Fibroblast of pulmonary artery (primary cell): Measurements from ENCODE around the gene EEF2K.

ENCODE experiments used
- DNase-seq: peaks from one replicate; pipeline ENCODE4 v3.0.0-alpha.2; 2010; ENCODE audit warnings: low read depth
- H3K4me3 ChIP-seq: replicated peaks from 2 replicates; pipeline ENCODE4 v1.5.1; 2011; ENCODE audit warnings: low read depth, mild to moderate bottlenecking, control low read depth, low read length, moderate library complexity
- TF ChIP-seq, protein P1 (sequence below): IDR thresholded peaks from 2 replicates; pipeline ENCODE4 v1.5.1; 2011; ENCODE audit warnings: mild to moderate bottlenecking, control low read depth, low read length, inconsistent platforms; ENCODE audit errors: missing control alignments

EEF2K gene

GRCh38 chr16:22316411-22316811, 110.3 kb downstream of the EEF2K start:
- no peak for DNase-seq
- H3K4me3 ChIP-seq: no peak overlapping the region
- TF ChIP-seq, protein P1, sequence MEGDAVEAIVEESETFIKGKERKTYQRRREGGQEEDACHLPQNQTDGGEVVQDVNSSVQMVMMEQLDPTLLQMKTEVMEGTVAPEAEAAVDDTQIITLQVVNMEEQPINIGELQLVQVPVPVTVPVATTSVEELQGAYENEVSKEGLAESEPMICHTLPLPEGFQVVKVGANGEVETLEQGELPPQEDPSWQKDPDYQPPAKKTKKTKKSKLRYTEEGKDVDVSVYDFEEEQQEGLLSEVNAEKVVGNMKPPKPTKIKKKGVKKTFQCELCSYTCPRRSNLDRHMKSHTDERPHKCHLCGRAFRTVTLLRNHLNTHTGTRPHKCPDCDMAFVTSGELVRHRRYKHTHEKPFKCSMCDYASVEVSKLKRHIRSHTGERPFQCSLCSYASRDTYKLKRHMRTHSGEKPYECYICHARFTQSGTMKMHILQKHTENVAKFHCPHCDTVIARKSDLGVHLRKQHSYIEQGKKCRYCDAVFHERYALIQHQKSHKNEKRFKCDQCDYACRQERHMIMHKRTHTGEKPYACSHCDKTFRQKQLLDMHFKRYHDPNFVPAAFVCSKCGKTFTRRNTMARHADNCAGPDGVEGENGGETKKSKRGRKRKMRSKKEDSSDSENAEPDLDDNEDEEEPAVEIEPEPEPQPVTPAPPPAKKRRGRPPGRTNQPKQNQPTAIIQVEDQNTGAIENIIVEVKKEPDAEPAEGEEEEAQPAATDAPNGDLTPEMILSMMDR: no peak

GRCh38 chr16:22317001-22317530, 111.0 kb downstream of the EEF2K start:
- no peak for DNase-seq
- no peak overlapping the region for H3K4me3 ChIP-seq
- TF ChIP-seq, protein P1: no peak

- no peak for DNase-seq
- TF ChIP-seq, protein P1: no peak
- H3K4me3 ChIP-seq: no peak overlapping the region
These were observed 111.5 kb downstream of the EEF2K start for GRCh38 chr16:22317625-22318024.

DNA sequence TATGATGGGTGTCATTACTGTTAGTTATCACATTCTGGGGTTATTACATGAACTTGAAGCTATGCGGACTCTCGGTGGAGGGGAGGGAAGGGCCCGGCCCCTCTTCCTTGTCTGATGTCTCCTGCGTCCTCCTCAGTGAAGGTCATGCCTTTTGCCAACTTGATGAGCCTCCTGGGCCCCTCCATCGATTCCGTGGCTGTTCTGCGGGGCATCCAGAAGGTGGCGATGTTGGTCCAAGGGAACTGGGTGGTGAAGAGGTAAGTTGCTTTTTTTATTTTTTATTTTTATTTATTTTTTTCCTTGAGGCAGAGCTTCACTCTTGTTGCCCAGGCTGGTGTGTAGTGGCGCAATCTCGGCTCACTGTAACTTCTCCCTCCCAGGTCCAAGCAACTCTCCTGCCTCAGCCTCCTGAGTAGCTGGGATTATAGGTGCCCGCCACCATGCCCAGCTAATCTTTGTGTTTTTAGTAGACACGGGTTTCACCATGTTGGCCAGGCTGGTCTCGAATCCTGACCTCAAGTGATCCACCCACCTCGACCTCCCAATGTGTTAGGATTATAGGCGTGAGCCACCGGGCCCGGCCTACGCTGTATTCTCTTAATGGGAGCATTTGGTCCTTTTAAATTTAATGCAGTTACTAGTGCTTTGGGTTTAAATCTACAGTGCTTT, 112.7 kb downstream of the EEF2K start:
- no peak overlapping the region for H3K4me3 ChIP-seq
- TF ChIP-seq, protein P1: peak; percentile 60
- peak; percentile 48 for DNase-seq

DNA sequence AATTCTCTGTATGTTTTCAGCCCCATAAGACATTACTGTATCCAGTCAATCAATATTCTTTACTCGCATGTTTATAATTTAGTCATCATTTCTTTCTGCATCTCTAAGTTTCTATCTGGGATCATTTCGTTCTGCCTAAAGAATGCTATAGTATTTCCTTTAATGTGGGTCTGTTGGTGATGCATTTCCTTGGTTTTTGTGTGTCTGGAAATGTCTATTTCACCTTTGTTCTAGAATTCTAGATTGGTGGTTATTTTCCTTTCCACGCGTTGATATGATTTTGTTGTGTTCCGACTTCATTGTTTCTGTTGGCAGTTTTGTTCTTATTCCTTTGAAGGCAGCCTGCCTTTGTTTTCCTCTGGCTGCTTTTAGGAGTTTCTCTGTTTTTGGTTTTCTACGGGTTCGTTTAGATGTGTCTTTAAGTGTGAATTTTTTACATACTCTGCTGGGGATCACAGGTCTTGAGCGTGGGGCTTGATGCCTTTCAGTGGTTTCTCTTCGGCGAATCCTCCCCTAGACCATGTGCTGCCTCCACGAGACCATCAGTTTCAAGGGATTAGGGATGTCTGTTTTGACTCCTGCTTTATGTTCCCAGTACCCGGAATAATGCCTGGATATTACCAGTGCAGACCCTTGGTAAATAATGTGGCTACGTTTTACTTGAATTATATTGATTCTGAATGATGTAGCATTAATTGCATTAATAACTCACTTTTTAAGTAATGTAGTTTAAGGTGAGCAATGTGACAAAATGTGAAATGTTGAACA, 114.7 kb downstream of the EEF2K start:
- TF ChIP-seq, protein P1: no peak
- DNase-seq: no peak
- no peak overlapping the region for H3K4me3 ChIP-seq

DNA sequence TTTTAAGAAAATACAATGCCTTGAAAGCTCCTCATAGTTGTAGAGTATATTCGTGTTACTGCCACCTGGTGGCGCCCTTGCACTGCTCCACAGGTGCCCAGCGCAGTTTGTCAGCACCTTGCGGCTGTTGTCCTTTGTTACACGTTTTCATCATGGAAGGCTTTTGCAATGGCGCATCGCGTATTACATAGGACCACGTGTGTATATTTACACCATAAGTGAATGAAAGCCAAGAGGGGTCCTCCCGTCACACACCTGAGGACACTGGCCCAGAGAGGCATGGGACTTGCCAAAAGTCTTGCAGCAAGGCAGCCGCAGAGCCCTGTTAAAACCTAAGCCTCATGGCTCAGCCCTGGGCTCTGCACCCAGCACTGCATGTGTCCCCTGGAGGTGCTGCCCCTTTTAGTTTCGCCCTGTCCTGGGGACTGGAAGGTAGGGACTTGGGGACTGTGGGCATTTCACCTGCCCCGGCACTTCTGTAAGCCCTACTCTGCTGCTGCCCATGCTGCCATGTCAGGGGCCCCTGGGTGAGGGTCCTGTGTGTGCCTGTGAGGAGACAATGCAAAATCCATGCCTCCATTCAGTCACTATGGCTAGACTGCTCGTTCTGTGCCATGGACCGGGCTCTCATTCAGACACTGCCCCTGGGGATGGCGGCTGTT, 115.4 kb downstream of the EEF2K start:
- no peak overlapping the region for H3K4me3 ChIP-seq
- TF ChIP-seq, protein P1: peak; percentile 84
- peak; percentile 84 for DNase-seq
